HTR-8/SVneo (cell line): ENCODE measurements around the gene MAP3K5.
"Not testable (repeated sequence)": the region's sequence is repeated elsewhere in the genome, so short reads cannot be mapped to it uniquely, and the experiment has no call there.

Experiments
- DNase-seq: peaks from one replicate; pipeline ENCODE4 v3.0.0; 2011; ENCODE audit warnings: low spot score, mixed read lengths; ENCODE audit not compliant: insufficient read length
- FAIRE-seq: peaks from 2 replicates; lab custom pipeline; 2011; peaks lifted over from hg19 to GRCh38; lab: Jason Lieb, UNC

MAP3K5 gene

GRCh38 chr6:136795386-136795785, 3.1 kb upstream of the MAP3K5 start:
- no peak for DNase-seq
- no peak for FAIRE-seq

DNA sequence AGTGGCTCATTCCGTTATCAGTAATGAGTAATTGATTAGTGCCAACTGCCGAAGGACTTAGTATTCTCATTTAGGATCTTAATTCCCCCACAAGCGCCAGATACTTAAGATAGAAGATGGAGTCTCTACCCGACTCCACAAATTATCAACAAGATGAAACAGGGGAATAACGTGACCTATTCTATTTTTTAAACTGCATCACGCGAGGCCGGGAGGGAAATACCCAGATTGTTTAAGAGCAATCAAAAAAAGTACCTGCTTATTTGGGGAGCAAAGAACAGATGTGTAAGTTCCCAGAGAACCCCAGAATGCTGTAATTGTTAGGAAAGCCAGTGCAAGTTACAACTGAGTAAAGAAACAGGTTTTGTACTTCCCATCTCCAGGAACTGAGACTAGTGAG, 1.1 kb upstream of the MAP3K5 start:
- DNase-seq: no peak
- no peak for FAIRE-seq

- DNase-seq: no peak
- FAIRE-seq: no peak
Observed at GRCh38 chr6:136792095-136792409, 225 bp downstream of the MAP3K5 start.

DNA sequence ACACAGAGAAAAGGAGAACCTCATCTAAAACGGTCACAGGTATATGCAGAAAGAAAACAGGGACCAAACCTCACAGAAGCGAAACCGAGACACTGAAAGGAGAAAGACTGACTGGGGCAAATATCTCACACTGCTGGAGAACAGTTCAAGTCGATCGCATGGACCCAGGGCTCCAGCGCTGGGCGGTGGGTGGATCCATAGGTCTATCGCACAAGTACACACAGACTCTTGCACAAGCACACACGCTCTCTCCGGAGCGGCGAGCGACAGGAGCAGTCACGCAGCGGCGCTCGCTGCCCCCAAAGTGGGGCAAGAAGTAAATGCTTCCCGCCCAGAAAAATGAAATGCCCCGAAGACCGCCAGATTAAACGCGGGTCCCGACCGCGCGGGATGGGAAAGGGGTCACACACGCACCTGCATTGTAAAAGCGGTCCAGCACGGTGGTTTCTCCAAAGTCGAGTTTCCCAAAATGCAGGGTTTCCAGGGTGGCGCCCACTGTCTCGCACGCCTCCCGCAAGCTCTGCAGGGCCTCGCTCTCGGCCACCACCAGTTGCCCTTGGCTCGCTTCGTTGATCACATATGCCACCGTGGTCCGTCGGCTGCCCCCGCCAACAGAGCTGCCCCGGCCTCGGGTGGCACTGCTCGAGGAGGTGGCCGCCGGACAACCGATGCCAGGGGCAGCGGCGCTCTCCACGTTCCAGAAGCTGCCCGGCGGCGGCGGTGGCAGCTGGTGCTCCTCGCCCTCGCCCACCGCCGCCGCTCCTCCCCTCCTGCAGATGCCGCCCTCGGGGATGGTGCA, 782 bp downstream of the MAP3K5 start:
- FAIRE-seq (no peak), DNase-seq (no peak)

DNA sequence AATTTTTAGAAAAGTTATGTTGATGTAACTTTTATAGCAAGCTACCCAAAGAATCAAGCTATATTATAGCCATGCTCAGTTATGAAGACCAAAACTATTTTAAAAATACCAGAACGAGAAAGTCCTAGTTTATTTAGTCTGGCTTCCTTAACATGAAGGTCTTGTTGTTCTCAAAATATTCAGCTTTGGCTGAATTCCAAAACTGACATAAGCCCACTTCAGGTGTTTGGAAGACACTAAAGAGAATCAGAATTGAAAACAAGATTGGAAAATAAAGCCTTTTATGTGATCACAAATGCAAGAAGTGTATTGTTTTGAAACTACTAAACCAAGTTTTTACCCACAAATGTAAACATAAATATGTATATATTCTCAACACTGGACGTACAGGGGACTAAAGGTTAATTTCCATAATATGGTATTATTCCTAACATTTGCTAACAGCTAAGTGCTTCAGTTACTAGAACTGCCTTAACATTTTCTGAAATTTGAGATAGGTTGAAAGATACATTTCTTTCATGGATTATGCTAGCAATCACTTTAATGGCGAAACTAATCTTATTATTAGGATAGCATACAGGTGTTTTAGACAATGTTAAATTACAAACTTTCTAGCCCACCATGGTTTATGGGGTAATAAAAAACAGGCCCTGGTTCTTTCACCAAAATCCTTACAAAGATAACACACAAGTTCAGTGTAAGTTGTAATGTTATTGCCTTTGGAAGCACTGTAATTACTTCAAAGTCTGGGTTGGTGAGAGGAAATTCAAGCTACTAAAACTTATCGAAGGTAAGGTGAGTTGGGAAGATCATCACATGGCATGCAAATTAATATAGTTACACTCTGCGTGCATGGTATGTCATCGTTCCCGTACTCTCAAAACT, 1.6 kb downstream of the MAP3K5 start:
- DNase-seq (no peak), FAIRE-seq (no peak)

GRCh38 chr6:136789440-136789839, 2.8 kb downstream of the MAP3K5 start:
- DNase-seq, FAIRE-seq: not testable (repeated sequence)

GRCh38 chr6:136788069-136788902, 4.0 kb downstream of the MAP3K5 start:
- DNase-seq (no peak), FAIRE-seq (no peak)

GRCh38 chr6:136787726-136788068, 4.6 kb downstream of the MAP3K5 start:
- no peak for FAIRE-seq
- DNase-seq: no peak

- no peak for DNase-seq
- FAIRE-seq: no peak
Observed at GRCh38 chr6:136786658-136787057, 5.6 kb downstream of the MAP3K5 start.

GRCh38 chr6:136784910-136785746, 7.1 kb downstream of the MAP3K5 start:
- FAIRE-seq (no peak), DNase-seq (no peak)

GRCh38 chr6:136784271-136784664, 8.0 kb downstream of the MAP3K5 start:
- DNase-seq (no peak), FAIRE-seq (no peak)

DNA sequence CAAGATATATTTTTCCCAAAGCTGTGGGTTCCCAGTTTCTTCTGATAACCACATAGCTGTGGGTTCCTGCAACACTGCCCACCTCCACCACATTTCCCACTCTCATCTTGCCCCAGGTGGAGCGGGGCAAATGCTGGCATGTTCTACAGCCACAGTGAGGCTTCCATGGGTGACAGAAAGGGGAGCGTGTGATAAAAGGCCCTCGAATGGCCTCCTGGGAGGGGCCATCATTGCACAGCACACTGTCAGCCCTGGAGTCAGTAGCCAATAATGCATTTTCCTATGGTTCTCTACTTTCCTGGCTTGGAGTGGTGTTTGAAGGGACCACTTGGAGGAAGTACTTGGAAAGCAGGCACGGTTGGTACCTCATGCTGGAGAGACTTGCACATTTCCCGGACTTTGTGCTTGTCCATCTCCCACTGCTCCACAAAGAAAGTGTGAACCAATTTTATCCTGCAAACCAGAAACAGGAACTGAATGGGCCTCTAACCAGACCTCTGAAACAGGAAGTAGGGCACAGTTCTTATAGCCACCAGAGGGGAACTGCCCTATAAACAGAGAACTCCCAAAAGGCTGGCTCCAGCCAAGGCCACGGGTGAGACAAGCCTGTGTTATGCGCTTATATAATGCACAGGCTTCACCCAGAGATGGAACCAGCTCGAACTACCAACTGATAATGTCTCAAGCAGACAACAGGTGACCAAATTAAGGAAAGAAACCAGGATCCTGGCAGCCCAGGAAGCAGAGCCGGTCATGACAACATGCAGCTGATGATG, 8.6 kb downstream of the MAP3K5 start:
- DNase-seq: no peak
- FAIRE-seq: no peak

DNA sequence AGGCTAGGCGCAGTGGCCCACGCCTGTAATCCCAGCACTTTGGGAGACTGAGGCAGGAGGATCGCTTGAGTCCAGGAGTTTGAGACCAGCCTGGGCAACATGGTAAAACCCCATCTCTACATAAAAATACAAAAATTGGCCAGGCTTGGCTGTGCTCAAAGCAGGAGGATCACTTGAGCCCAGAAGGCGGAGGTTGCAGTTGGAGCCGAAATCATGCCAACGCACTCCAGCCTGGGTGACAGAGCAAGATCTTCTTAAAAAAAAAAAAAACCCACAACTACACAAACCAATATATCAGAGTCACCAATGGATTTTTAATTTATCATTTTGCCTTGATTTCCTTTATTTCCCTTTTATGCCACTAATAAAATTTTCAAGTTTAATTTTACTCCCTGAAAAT, 9.3 kb downstream of the MAP3K5 start:
- no peak for DNase-seq
- FAIRE-seq: no peak

GRCh38 chr6:136782021-136782770, 10.1 kb downstream of the MAP3K5 start:
- DNase-seq: no peak
- FAIRE-seq: no peak

DNA sequence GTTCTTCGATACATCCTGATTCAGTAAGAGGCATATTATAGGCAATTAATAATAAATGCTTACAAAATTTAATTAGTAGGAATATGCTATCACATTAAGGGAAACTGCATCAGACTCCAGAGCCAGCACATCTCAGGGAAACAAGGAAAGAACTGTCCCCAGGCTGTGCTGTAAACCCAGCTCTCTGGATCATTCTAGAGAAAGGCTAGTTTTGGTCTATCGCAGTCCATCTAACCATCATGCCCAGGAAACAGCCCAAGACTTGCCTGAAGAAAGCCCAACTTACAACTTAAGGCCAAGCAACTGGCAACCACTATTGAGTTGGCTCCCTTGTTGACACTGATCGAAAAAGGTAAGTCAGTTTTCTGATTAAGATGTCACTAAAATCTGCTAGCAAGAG, 11.3 kb downstream of the MAP3K5 start:
- DNase-seq (no peak), FAIRE-seq (no peak)

DNA sequence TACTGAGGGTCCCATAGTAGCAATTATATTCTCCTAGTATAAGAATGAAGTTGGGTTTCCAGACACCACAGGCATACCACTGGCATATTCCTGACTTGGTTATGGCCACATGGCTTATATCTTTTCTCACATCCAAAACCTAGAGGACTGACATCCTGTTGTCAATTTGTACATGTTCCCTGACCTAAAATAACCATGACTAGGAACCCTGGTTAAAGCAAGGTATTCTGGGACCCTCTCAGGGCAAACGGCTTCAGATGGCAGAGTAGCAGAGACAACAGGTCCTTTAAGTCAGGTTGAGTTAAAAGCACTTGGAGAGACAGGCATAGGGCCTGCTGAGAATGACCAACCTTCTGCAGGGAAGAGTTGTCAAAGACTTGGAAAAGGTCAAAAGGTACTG, 12.6 kb downstream of the MAP3K5 start:
- DNase-seq (no peak), FAIRE-seq (no peak)

DNA sequence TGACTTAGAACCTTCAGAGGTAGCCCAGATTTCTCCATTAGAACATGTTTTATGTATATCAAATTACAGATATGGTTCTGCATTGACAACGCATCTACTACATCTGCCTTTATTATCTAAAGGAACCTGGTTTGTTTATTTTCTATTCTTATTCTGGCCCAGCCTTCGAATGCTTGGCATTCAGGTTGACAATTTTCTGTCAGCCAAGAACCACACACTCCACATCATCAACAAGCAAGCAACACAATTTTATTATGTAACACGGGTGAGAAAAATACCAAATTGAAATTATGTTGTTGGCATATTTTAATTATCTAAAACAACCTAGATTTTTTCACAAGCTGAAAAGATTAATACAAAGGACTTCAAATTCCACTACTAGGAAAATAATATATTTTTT, 14.6 kb downstream of the MAP3K5 start:
- FAIRE-seq (no peak), DNase-seq (no peak)

- DNase-seq (no peak), FAIRE-seq (no peak)
Observed at GRCh38 chr6:136775548-136775947, 16.7 kb downstream of the MAP3K5 start.

DNA sequence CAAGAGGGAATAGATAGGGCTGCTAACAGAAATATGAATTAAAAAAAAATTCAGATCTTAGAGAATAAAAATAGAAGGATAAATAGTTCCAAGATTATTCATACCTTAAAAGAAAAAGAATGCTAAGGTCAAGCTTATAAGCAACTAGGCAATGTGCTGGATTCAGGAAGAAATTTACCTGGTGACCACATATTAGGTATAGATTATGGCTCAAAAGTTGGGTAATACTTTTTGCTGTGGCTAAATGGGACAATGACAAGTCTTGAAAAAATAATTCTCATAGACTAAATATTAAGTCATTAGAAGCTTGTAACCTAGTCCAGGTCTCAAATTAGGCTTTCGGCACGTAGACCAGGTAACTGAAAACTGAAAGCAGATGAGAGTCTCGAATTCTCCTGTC, 17.2 kb downstream of the MAP3K5 start:
- DNase-seq (no peak), FAIRE-seq (no peak)
